Measurements from ENCODE around the gene FERMT3. TPM values are rescaled to one million over a fixed set of nuclear protein-coding genes. Genes with fewer than 3 reads are reported as not detected.
A peak's percentile ranks its signal among the peaks of the same experiment; 100 is the strongest.

FERMT3 gene
- total and polyA plus RNA-seq, 4 donors: 3.4 to 47.2 (median 9.7) TPM

- H3K36me3 ChIP-seq (ENCODE audit: control insufficient read depth in 4 of 4, insufficient read depth in 3 of 4, low read depth in 1 of 4, low read length in 3 of 4): peaks cover 9 to 22% (median 17%) of the 10 kb centered on the region in 4 donors
- WGBS: 82% methylated on average over 23 of the region's 23 CpGs
These were observed 1.7 kb downstream of the FERMT3 start for GRCh38 chr11:64208086-64208795.

GRCh38 chr11:64208796-64209562, 2.5 kb downstream of the FERMT3 start:
- Histone ChIP-seq H3K9me3 (ENCODE audit: control insufficient read depth in 4 of 4, low read length in 3 of 4) (no peaks in the 10 kb centered on the region), H3K4me1 (ENCODE audit: control insufficient read depth in 4 of 4, insufficient read depth in 4 of 4, low read length in 3 of 4) (peaks cover 0 to 12% (median 2%) of the 10 kb centered on the region in 4 donors), H3K9ac (ENCODE audit: low read depth in 1 of 2, low read length in 2 of 2) (no peak overlapping the region), H3K36me3 (ENCODE audit: control insufficient read depth in 4 of 4, insufficient read depth in 3 of 4, low read depth in 1 of 4, low read length in 3 of 4) (peaks cover 4 to 15% (median 10%) of the 10 kb centered on the region in 4 donors), H3K27me3 (ENCODE audit: control insufficient read depth in 4 of 4, insufficient read depth in 4 of 4, low read length in 3 of 4) (no peaks in the 10 kb centered on the region), H3K27ac (ENCODE audit: low read depth in 1 of 2, low read length in 2 of 2) (peak overlapping the region; percentile 82 to 83), H3K4me3 (ENCODE audit: low read depth in 1 of 3, low read length in 3 of 3) (no peak overlapping the region)
- WGBS: 90% methylated on average over 18 of the region's 18 CpGs
- DNase-seq (ENCODE audit: low spot score): no peak
- TF ChIP-seq EGR1 (IDR thresholded peaks at IDR 0.05; ENCODE audit: low read depth in 2 of 2): no peak
- TF ChIP-seq HNF4G (IDR thresholded peaks at IDR 0.05): no peak
- no peak for TF ChIP-seq MAX (IDR thresholded peaks at IDR 0.05)
- TF ChIP-seq ATF3 (IDR thresholded peaks at IDR 0.05): no peak
- no peak for TF ChIP-seq FOXA1 (IDR thresholded peaks at IDR 0.05)
- no peak for TF ChIP-seq ZBTB33 (IDR thresholded peaks at IDR 0.05)
- no peak for TF ChIP-seq CTCF (IDR thresholded peaks at IDR 0.05; ENCODE audit: low read depth, low read length, missing input control)
- TF ChIP-seq HNF4A (conservative IDR thresholded peaks at IDR 0.05): no peak
- TF ChIP-seq SP1 (IDR thresholded peaks at IDR 0.05): no peak

More at GRCh38 chr11:64208086-64208795, 1.7 kb downstream of the FERMT3 start:
- Histone ChIP-seq H3K27ac (ENCODE audit: low read depth in 1 of 2, low read length in 2 of 2) (peak overlapping the region; percentile 82 to 83), H3K9me3 (ENCODE audit: control insufficient read depth in 4 of 4, low read length in 3 of 4) (no peaks in the 10 kb centered on the region), H3K9ac (ENCODE audit: low read depth in 1 of 2, low read length in 2 of 2) (no peak overlapping the region), H3K4me1 (ENCODE audit: control insufficient read depth in 4 of 4, insufficient read depth in 4 of 4, low read length in 3 of 4) (peaks cover 0 to 12% (median 2%) of the 10 kb centered on the region in 4 donors), H3K4me3 (ENCODE audit: low read depth in 1 of 3, low read length in 3 of 3) (peak overlapping the region in 1 of 3 donors; percentile 38), H3K27me3 (ENCODE audit: control insufficient read depth in 4 of 4, insufficient read depth in 4 of 4, low read length in 3 of 4) (no peaks in the 10 kb centered on the region)
- no peak for TF ChIP-seq HNF4G (IDR thresholded peaks at IDR 0.05)
- TF ChIP-seq NR2F2 (IDR thresholded peaks at IDR 0.05): no peak
- no peak for TF ChIP-seq YY1 (IDR thresholded peaks at IDR 0.05)
- no peak for TF ChIP-seq TAF1 (conservative IDR thresholded peaks at IDR 0.05)
- TF ChIP-seq SP1 (IDR thresholded peaks at IDR 0.05): no peak
- TF ChIP-seq GABPA (IDR thresholded peaks at IDR 0.05 in 1 of 2, conservative IDR thresholded peaks at IDR 0.05 in 1 of 2): no peak
- TF ChIP-seq ZBTB33 (IDR thresholded peaks at IDR 0.05): no peak
- no peak for TF ChIP-seq EGR1 (IDR thresholded peaks at IDR 0.05; ENCODE audit: low read depth in 2 of 2)
- no peak for TF ChIP-seq ATF3 (IDR thresholded peaks at IDR 0.05)
- no peak for TF ChIP-seq HNF4A (conservative IDR thresholded peaks at IDR 0.05)
- DNase-seq (ENCODE audit: low spot score): no peak
